GM12873 (cell line): ENCODE results near the gene ADNP2.
A peak's percentile ranks its signal among the peaks of the same experiment; 100 is the strongest.

ENCODE experiments used
- TF ChIP-seq, protein P1 (sequence below): IDR thresholded peaks from 2 replicates; pipeline ENCODE4 v1.5.1; 2012; ENCODE audit warnings: low read depth, mild to moderate bottlenecking, moderate library complexity, low read length, control low read depth; ENCODE audit not compliant: insufficient read depth; ENCODE audit errors: missing control alignments

The ADNP2 gene

DNA sequence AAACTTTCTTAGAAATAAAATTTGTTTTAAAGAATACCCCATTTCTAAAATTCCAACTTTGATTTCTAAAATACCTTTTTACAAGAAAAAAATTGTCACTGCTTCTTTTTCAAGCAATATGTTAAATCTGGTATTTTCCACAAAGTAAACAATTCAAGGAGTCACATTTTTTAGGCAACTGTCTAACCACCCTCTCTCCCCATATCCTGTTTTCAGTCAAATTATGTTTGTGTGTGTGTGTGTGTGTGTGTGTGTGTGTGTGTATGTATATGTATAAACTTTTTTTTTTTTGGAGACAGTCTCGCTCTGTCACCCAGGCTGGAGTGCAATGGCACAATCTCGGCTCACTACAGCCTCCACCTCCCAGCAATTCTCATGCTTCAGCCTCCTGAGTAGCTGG lies 59.3 kb downstream of the ADNP2 start:
- TF ChIP-seq, protein P1, sequence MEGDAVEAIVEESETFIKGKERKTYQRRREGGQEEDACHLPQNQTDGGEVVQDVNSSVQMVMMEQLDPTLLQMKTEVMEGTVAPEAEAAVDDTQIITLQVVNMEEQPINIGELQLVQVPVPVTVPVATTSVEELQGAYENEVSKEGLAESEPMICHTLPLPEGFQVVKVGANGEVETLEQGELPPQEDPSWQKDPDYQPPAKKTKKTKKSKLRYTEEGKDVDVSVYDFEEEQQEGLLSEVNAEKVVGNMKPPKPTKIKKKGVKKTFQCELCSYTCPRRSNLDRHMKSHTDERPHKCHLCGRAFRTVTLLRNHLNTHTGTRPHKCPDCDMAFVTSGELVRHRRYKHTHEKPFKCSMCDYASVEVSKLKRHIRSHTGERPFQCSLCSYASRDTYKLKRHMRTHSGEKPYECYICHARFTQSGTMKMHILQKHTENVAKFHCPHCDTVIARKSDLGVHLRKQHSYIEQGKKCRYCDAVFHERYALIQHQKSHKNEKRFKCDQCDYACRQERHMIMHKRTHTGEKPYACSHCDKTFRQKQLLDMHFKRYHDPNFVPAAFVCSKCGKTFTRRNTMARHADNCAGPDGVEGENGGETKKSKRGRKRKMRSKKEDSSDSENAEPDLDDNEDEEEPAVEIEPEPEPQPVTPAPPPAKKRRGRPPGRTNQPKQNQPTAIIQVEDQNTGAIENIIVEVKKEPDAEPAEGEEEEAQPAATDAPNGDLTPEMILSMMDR = no peak

DNA sequence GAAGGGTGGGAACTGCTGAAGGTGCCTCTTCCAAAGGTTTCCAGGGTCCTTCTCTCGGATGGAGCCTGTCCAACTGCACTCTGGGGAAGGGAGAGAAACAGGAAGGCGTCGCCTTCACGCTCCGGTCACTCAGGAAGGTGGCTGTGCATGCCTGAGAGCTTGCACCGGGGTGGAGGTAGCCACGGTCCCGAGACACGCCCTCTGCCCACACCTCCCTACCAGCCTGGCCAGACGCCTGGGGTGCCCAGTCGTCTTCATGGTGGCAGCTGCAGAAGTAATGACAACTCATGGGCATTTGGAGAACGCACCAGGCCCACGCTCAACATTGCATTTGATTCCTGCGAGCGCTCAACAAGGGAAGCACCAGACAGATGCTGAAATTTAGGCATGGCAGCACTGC lies 59.9 kb downstream of the ADNP2 start:
- TF ChIP-seq, protein P1 = no peak

DNA sequence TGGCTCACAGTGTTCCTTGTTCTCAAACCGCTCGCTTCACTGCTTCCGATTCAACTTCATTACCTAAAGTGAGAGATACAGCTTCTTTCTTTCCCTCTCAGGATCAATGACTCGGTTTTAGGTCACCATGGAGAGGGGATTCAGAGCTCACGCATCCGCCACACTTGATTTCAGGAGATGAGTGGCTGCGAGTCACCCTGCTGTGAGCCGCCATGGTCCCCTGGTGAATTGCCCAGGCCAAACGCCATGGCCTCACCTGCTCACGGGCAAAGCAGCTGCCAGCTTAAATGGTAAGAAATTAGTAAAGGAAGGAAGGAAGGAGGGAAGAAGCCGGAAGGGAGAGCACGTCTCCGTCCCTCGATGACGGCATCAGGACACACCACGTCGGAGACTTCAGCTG lies 60.5 kb downstream of the ADNP2 start:
- TF ChIP-seq, protein P1 = no peak

DNA sequence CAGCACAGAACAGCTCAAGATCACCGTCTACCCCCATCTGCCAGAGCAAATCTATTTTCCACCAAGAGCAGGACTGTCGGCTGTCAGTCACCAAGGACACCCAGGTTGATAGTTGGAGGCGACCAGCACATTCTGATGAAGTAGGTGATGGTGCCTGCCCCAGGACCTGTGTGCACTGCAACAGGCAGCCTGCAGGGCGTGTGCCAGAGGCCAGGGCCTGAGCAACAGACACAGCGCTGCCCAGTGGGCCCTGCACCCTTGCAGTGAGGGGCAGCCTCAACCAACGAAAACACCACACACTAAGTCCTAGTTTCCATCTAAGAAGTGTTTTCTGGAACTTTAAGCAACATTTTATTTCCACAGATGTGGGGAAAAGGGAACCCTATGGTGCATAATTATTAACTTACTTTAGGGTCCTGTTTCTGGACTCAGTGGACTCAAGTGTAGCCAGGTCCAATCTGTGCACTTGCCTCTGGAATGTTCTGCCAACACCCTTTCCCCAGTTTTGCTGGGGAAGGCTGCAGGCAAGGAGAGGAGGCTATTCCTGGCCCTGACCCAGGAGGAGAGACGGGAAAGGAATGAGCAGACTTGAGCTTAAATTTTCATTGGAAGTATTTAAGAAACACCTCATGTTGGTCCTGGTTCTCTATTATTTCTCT lies 61.5 kb downstream of the ADNP2 start:
- TF ChIP-seq, protein P1 = no peak

DNA sequence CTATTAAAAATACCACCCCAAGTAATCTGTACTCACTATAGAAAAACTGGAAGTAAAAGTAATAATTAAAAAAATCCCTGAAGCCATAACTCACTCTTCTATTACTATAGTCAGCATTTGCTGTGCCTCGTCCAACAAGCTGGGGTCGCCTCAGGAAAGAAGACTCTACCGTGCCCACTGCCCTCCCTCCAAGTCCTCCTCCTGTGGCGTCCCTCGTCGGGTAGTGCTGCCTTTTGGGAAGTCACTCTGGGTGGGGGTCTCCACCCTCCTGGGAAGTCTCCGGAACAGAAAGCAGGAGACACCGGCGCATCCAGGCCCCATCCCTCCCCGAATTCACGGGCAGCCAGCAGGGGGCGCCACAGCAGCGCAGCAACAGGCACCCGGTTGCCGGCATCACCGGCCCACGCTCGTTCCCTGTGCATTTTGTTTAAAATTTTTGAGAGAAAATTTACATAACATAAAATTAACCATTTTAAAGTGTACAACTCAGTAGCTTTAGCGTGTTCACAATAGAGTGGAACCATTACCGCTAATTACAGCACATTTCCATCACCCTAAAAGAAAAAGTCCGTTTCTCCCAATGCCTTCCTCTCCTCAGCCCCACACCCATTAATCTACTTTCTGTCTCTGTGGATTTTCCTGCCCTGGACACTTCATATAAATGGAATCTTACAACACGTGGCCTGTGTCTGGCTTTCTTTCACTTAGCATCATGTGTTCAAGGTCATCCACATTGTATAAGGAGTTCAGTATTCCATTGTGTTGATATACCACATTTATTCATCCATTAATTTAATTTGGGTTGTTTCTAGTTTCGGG lies 62.2 kb downstream of the ADNP2 start:
- TF ChIP-seq, protein P1 = peak; percentile 91

DNA sequence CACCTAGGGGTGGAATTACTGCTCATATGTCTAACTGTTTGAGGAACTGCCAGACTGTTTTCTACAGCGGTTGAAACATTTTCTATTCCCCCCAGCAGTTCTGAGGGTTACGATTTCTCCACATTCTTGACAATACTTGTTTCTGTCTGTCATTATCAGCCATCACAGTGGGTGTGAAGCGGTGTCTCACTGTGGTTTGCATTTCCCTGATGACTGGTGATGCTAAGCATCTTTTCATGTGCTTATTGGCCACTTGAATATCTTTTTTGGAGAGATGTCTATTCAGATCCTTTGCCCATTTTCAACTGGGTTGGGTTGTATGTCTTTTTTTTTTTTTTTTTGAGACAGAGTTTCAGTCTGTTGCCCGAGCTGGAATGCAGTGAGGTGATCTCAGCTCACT lies 63.0 kb downstream of the ADNP2 start:
- TF ChIP-seq, protein P1 = no peak

DNA sequence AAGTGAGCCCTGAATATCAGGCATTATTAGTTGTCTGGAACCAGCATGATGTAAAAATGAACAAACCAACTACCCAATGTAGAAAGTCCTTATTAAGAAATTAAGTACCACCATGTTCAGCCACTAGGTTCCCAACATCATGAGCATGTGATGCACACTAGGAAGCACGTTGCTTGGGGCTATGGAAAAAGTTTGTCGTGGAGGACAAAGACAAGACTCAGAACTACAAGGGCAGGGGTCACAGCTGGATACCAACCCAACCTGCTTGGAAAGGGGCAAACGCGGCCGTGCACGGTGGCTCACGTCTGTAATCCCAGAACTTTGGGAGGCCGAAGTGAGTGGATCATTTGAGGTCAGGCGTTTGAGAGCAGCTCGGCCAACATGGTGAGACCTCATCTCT lies 64.0 kb downstream of the ADNP2 start:
- TF ChIP-seq, protein P1 = no peak
